ENCODE data around the gene RNF220.

GRCh38 chr1:44681905-44682882 is 277.1 kb downstream of the RNF220 start:
- TF ChIP-seq HIVEP1 (CRISPR knock-in tag; IDR thresholded peaks at IDR 0.05) (no peak), POLR2A (conservative IDR thresholded peaks at IDR 0.05) (no peak), EP300 (IDR thresholded peaks at IDR 0.05; ENCODE audit: low read length) (no peak), CEBPB (tag; IDR thresholded peaks at IDR 0.05) (no peak), ZFX (CRISPR knock-in tag; IDR thresholded peaks at IDR 0.05) (no peak)

Measured in K562 (cell line).